ENCODE measurements around the gene PPM1B.

- TF ChIP-seq GATA2 (IDR thresholded peaks at IDR 0.05; ENCODE audit: low read depth, low read length) (no peak), GATA3 (IDR thresholded peaks at IDR 0.05; ENCODE audit: low read depth, low read length) (no peak)
These were observed 652 bp downstream of the PPM1B start for GRCh38 chr2:44169155-44169898.

Measured in SH-SY5Y (cell line).